Pancreas (tissue), 10 donors: ENCODE data around the gene IL6R. TPM values are rescaled to one million over a fixed set of nuclear protein-coding genes. Genes with fewer than 3 reads are reported as not detected.

ENCODE experiments used
- ATAC-seq, 4 donors: fragments of 200-7000 bp; cut with Tn5 transposase; one replicate each; pipeline versions ENCODE4 v1.8.0 to v1.9.1; 2020; ENCODE audit warnings: mild to moderate bottlenecking in 4 of 4, moderate library complexity in 4 of 4
- DNase-seq, 6 donors: peaks; one replicate each; pipeline ENCODE4 v3.0.0-alpha.2; 2020
- FAIRE-seq: peaks from 2 replicates; lab custom pipeline; 2012; peaks lifted over from hg19 to GRCh38; lab: Jason Lieb, UNC
- H3K27ac ChIP-seq, 4 donors: fragments of 200-600 bp; sonication (generic); 1 replicate in 3 of 4; 2 replicates in 1 of 4; pipeline versions ENCODE4 v1.5.0 to v1.8.0; 2020
- H3K27me3 ChIP-seq, 4 donors: fragments of 200-600 bp; one replicate each; pipeline ENCODE4 v1.8.0; 2021
- H3K36me3 ChIP-seq, 3 donors: fragments of 200-600 bp; sonication (generic) in 1 of 3; one replicate each; pipeline versions ENCODE4 v1.5.0 to v1.8.0; 2020 to 2021
- H3K4me1 ChIP-seq, 3 donors: fragments of 200-600 bp; one replicate each; pipeline ENCODE4 v1.8.0; 2021
- H3K4me3 ChIP-seq, 4 donors: fragments of 200-600 bp; sonication (generic) in 2 of 4; one replicate each; pipeline versions ENCODE4 v1.5.0 to v1.8.0; 2020 to 2021
- H3K9me3 ChIP-seq, 4 donors: fragments of 200-600 bp; one replicate each; pipeline ENCODE4 v1.8.0; 2021
- CTCF ChIP-seq, 4 donors: fragments of 200-600 bp; sonication (generic) in 3 of 4; IDR thresholded peaks; one replicate each; pipeline versions ENCODE4 v1.5.0 to v1.8.0; 2021; ENCODE audit warnings: antibody characterized with exemption in 4 of 4
- WGBS, 2 donors: extraction: QIAGEN DNeasy Blood & Tissue Kit; methylation state at CpG; one replicate each; pipeline ENCODE4 v1.1.7; 2013; 5-methylcytosine and 5-hydroxymethylcytosine counted together
- intact Hi-C, 3 donors: fragments of 100-400 bp; cut with DNase I; formaldehyde crosslinking; loops; one replicate each; pipeline versions ENCODE4 v1.11.1 to v1.14.2; 2022
- polyA plus RNA-seq, 2 donors: library from polyadenylated mRNA; stranded (reverse); fragments of 200-250 nt; gene quantifications; one replicate each; pipeline ENCODE4 v1.2.3, GENCODE V29; 2013
- total RNA-seq, 6 donors: library from RNA; stranded (reverse); fragmentation: NEBNext Ultra II Directional in 4 of 6; extraction: Animal tissue kit (Norgen Biotek cat#: 25700) in 4 of 6; gene quantifications; one replicate each; pipeline versions ENCODE4 v1.2.1 to v1.2.4, GENCODE V29; 2021 to 2023
- donor health status: healthy with polysubstance abuse.
- donor health status: DM: no; HTN: no; CAD: no; lungs with moderate emphysema.
- donor health status: DM: no; HTN: no; CAD: no.
- donor health status: control.
- donor health status: control.
- donor health status: Bipolar disorder and iron deficiency.
- donor health status: DM: yes; HTN: yes; CAD: no.
- donor health status: DM: no; HTN: no; CAD: no.
- donor health status: DM: no; HTN: no; CAD: no.
- donor health status: DM: yes; HTN: yes; CAD: no.

IL6R gene
- total and polyA plus RNA-seq, 8 donors: 2.2 to 12.9 (median 7.1) TPM

- H3K4me1 ChIP-seq: no peaks in the 10 kb centered on the region
- FAIRE-seq: peak; percentile 76
- WGBS, 2 donors: 36 to 37% methylated on average over 9 of the region's 9 CpGs
These were observed 74.8 kb downstream of the IL6R start for GRCh38 chr1:154479764-154480421.

GRCh38 chr1:154481053-154481452, 75.9 kb downstream of the IL6R start:
- DNase-seq (no peak), ATAC-seq (no peak), FAIRE-seq (no peak)
- intact Hi-C loops: no loop called here
- 43 to 58% methylated on average over 1 of the region's 1 CpG for WGBS, 2 donors
- no peaks in the 10 kb centered on the region for H3K4me1 ChIP-seq
- no peaks in the 10 kb centered on the region for H3K36me3 ChIP-seq
- H3K27me3 ChIP-seq: no peaks in the 10 kb centered on the region
- H3K27ac ChIP-seq: no peak overlapping the region
- TF ChIP-seq CTCF (IDR thresholded peaks at IDR 0.05): no peak
- no peak overlapping the region for H3K4me3 ChIP-seq
- no peaks in the 10 kb centered on the region for H3K9me3 ChIP-seq

More at GRCh38 chr1:154479764-154480421, 74.8 kb downstream of the IL6R start:
- DNase-seq: peak in 2 of 6 donors; percentile 53 to 81
- Histone ChIP-seq H3K36me3 (no peaks in the 10 kb centered on the region), H3K27ac (no peak overlapping the region), H3K4me3 (no peak overlapping the region), H3K9me3 (no peaks in the 10 kb centered on the region), H3K27me3 (no peaks in the 10 kb centered on the region)
- TF ChIP-seq CTCF (IDR thresholded peaks at IDR 0.05): peak; percentile 77 to 82 (median 82)
- intact Hi-C loops: no loop called here
- ATAC-seq: peak; percentile 86 to 98 (median 94)

- Histone ChIP-seq H3K27me3 (no peaks in the 10 kb centered on the region), H3K27ac (no peak overlapping the region), H3K4me1 (no peaks in the 10 kb centered on the region), H3K9me3 (no peaks in the 10 kb centered on the region), H3K36me3 (no peaks in the 10 kb centered on the region), H3K4me3 (no peak overlapping the region)
- no peak for FAIRE-seq
- DNase-seq: peak in 1 of 6 donors; percentile 71
- intact Hi-C loops: no loop called here
- TF ChIP-seq CTCF (IDR thresholded peaks at IDR 0.05): no peak
- 58 to 71% methylated on average over 14 of the region's 14 CpGs for WGBS, 2 donors
- ATAC-seq: peak; percentile 40 to 53 (median 46)
These were observed 79.0 kb downstream of the IL6R start for GRCh38 chr1:154483941-154484803.

GRCh38 chr1:154485106-154485505, 80.0 kb downstream of the IL6R start:
- 81 to 83% methylated on average over 5 of the region's 5 CpGs for WGBS, 2 donors
- ATAC-seq (peak in 2 of 4 donors; percentile 19 to 37), DNase-seq (no peak), FAIRE-seq (no peak)
- intact Hi-C loops: no loop called here
- TF ChIP-seq CTCF (IDR thresholded peaks at IDR 0.05): no peak
- no peaks in the 10 kb centered on the region for H3K27me3 ChIP-seq
- H3K4me3 ChIP-seq: no peak overlapping the region
- no peak overlapping the region for H3K27ac ChIP-seq
- H3K4me1 ChIP-seq: no peaks in the 10 kb centered on the region
- H3K36me3 ChIP-seq: no peaks in the 10 kb centered on the region
- no peaks in the 10 kb centered on the region for H3K9me3 ChIP-seq
